GM18858 (cell line): ENCODE measurements around the gene CHCHD3.

ENCODE experiments used
- ATAC-seq: cut with Tn5 transposase; IDR thresholded peaks from one replicate; pipeline ENCODE4 v1.9.1; 2021; ENCODE audit not compliant: unreplicated experiment

The CHCHD3 gene

GRCh38 chr7:133079296-133079695 is 2.6 kb downstream of the CHCHD3 start:
- ATAC-seq, result no peak

GRCh38 chr7:133077394-133077793 is 4.5 kb downstream of the CHCHD3 start:
- ATAC-seq, result no peak

GRCh38 chr7:133076142-133076541 is 5.7 kb downstream of the CHCHD3 start:
- no peak for ATAC-seq

- ATAC-seq, result no peak
Observed at GRCh38 chr7:133071506-133071905, 10.4 kb downstream of the CHCHD3 start.

GRCh38 chr7:133070562-133070961 is 11.3 kb downstream of the CHCHD3 start:
- ATAC-seq, result no peak

- ATAC-seq, result no peak
Observed at GRCh38 chr7:133065301-133065700, 16.6 kb downstream of the CHCHD3 start.

- ATAC-seq, result no peak
Observed at GRCh38 chr7:133064082-133064820, 17.6 kb downstream of the CHCHD3 start.

- no peak for ATAC-seq
Observed at GRCh38 chr7:133061792-133062191, 20.1 kb downstream of the CHCHD3 start.

- no peak for ATAC-seq
Observed at GRCh38 chr7:133061357-133061756, 20.5 kb downstream of the CHCHD3 start.

GRCh38 chr7:133060004-133060403 is 21.9 kb downstream of the CHCHD3 start:
- no peak for ATAC-seq

- no peak for ATAC-seq
Observed at GRCh38 chr7:133059263-133059662, 22.6 kb downstream of the CHCHD3 start.

GRCh38 chr7:133056370-133057238 is 25.3 kb downstream of the CHCHD3 start:
- no peak for ATAC-seq

GRCh38 chr7:133054162-133054840 is 27.6 kb downstream of the CHCHD3 start:
- no peak for ATAC-seq

GRCh38 chr7:133053321-133053891 is 28.5 kb downstream of the CHCHD3 start:
- no peak for ATAC-seq

GRCh38 chr7:133052826-133053225 is 29.1 kb downstream of the CHCHD3 start:
- no peak for ATAC-seq

GRCh38 chr7:133052401-133052756 is 29.5 kb downstream of the CHCHD3 start:
- no peak for ATAC-seq

- no peak for ATAC-seq
Observed at GRCh38 chr7:133051719-133052400, 30.0 kb downstream of the CHCHD3 start.

- no peak for ATAC-seq
Observed at GRCh38 chr7:133051066-133051465, 30.8 kb downstream of the CHCHD3 start.

- no peak for ATAC-seq
Observed at GRCh38 chr7:133050200-133050995, 31.5 kb downstream of the CHCHD3 start.

GRCh38 chr7:133048589-133048988 is 33.3 kb downstream of the CHCHD3 start:
- ATAC-seq, result no peak
